Neuronal stem cell (in vitro differentiated cells): ENCODE data around the gene KIF24.

Experiments
- DNase-seq: peaks from one replicate; pipeline ENCODE4 v3.0.0-alpha.2; 2013; ENCODE audit warnings: low spot score
- H2AFZ ChIP-seq: one replicate; pipeline ENCODE4 v1.6.1; 2013; ENCODE audit warnings: mild to moderate bottlenecking, low read length, inconsistent platforms
- H2AK5ac ChIP-seq: 2 replicates; pipeline ENCODE4 v1.6.1; 2013; ENCODE audit warnings: low read depth, mild to moderate bottlenecking, inconsistent platforms, low read length, moderate library complexity, mixed read lengths
- H2BK120ac ChIP-seq: 2 replicates; pipeline ENCODE4 v1.6.1; 2013; ENCODE audit warnings: low read depth, mild to moderate bottlenecking, inconsistent platforms, low read length, moderate library complexity, mixed read lengths
- H2BK12ac ChIP-seq: one replicate; pipeline ENCODE4 v1.6.1; 2013; ENCODE audit warnings: low read length, inconsistent platforms
- H2BK15ac ChIP-seq: 2 replicates; pipeline ENCODE4 v1.6.1; 2013; ENCODE audit warnings: mild to moderate bottlenecking, low read length, inconsistent platforms, mixed read lengths
- H2BK5ac ChIP-seq: one replicate; pipeline ENCODE4 v1.6.1; 2013; ENCODE audit warnings: inconsistent platforms, mild to moderate bottlenecking, low read length, moderate library complexity
- H3K14ac ChIP-seq: one replicate; pipeline ENCODE4 v1.6.1; 2013; ENCODE audit warnings: low read length, inconsistent platforms
- H3K18ac ChIP-seq: 2 replicates; pipeline ENCODE4 v1.6.1; 2013; ENCODE audit warnings: low read length, inconsistent platforms
- H3K23ac ChIP-seq: 2 replicates; pipeline ENCODE4 v1.6.1; 2013; ENCODE audit warnings: low read depth, mild to moderate bottlenecking, mixed read lengths, low read length, inconsistent platforms; ENCODE audit not compliant: poor library complexity
- H3K27ac ChIP-seq: replicated peaks from 3 replicates; pipeline ENCODE4 v1.5.1; 2013; ENCODE audit warnings: low read length, inconsistent platforms
- H3K27me3 ChIP-seq, 3 experiments: 2 replicates each; pipeline ENCODE4 v1.6.1; 2013; ENCODE audit warnings: low read length in 3 of 3, mild to moderate bottlenecking in 2 of 3, inconsistent platforms in 1 of 3, low read depth in 1 of 3, mixed read lengths in 1 of 3, moderate library complexity in 1 of 3; ENCODE audit not compliant: control insufficient read depth in 3 of 3, insufficient read depth in 3 of 3
- H3K36me3 ChIP-seq, 2 donors: replicated peaks in 1 of 2; 2 replicates each; pipeline ENCODE4 v1.6.1; 2013; ENCODE audit warnings: low read length in 2 of 2; ENCODE audit not compliant: control insufficient read depth in 2 of 2, insufficient read depth in 2 of 2
- H3K4ac ChIP-seq: 2 replicates; pipeline ENCODE4 v1.6.1; 2013; ENCODE audit warnings: inconsistent platforms, mild to moderate bottlenecking, low read length, moderate library complexity
- H3K4me1 ChIP-seq, 2 donors: 1 replicate in 1 of 2; 2 replicates in 1 of 2; pipeline ENCODE4 v1.6.1; 2013; ENCODE audit warnings: low read length in 2 of 2, low read depth in 1 of 2; ENCODE audit not compliant: control insufficient read depth in 2 of 2, insufficient read depth in 1 of 2
- H3K4me2 ChIP-seq: one replicate; pipeline ENCODE4 v1.6.1; 2013; ENCODE audit warnings: mild to moderate bottlenecking, low read length, inconsistent platforms; ENCODE audit not compliant: insufficient read depth, poor library complexity, severe bottlenecking
- H3K4me3 ChIP-seq, 2 donors: 2 replicates each; pipeline ENCODE4 v1.5.1; 2013; ENCODE audit warnings: low read length in 2 of 2, mild to moderate bottlenecking in 2 of 2, inconsistent platforms in 1 of 2, moderate library complexity in 1 of 2
- H3K79me1 ChIP-seq: one replicate; pipeline ENCODE4 v1.6.1; 2013; ENCODE audit warnings: low read depth, mild to moderate bottlenecking, inconsistent platforms, low read length, moderate library complexity
- H3K9ac ChIP-seq: one replicate; pipeline ENCODE4 v1.6.1; 2013; ENCODE audit warnings: mild to moderate bottlenecking, low read depth, low read length, inconsistent platforms; ENCODE audit not compliant: poor library complexity
- H3K9me3 ChIP-seq, 2 donors: replicated peaks in 1 of 2; 2 replicates each; pipeline versions ENCODE3 to v1.6.1; 2013; ENCODE audit warnings: low read length in 2 of 2, mild to moderate bottlenecking in 2 of 2, inconsistent platforms in 1 of 2, low read depth in 1 of 2, mixed read lengths in 1 of 2, moderate library complexity in 1 of 2; ENCODE audit not compliant: control insufficient read depth in 2 of 2, insufficient read depth in 1 of 2
- H4K8ac ChIP-seq: one replicate; pipeline ENCODE4 v1.6.1; 2013; ENCODE audit warnings: low read depth, mild to moderate bottlenecking, inconsistent platforms, low read length, moderate library complexity
- H4K91ac ChIP-seq: one replicate; pipeline ENCODE4 v1.6.1; 2013; ENCODE audit warnings: low read length, low read depth, mild to moderate bottlenecking, inconsistent platforms; ENCODE audit not compliant: poor library complexity
- WGBS, 2 donors: extraction: QIAGEN DNeasy Blood & Tissue Kit; methylation state at CpG; one replicate each; pipeline ENCODE4 v1.1.7; 2013; ENCODE audit warnings: missing lambda C conversion rate in 2 of 2, mixed read lengths in 1 of 2; ENCODE audit not compliant: insufficient read length in 2 of 2, insufficient replicate concordance in 1 of 2; ENCODE audit errors: extremely low coverage in 2 of 2; 5-methylcytosine and 5-hydroxymethylcytosine counted together

The KIF24 gene

DNA sequence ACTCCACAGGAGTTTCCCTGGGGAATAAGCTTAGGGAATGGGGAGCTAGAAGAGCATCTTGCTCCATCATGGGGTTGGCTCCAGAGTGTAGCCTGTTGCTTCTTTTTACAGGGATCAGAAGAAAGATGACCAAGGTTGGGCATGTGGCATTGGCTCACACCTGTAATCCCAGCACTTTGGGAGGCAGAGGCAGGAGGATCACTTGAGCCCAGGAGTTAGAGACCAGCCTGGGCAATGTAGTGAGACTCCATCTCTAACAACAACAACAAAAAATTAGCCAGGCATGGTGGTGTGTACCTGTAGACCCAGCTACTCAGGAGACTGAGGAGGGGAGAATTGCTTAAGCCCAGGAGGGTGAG, 18.7 kb upstream of the KIF24 start:
- Histone ChIP-seq H3K79me1 (peaks cover 3% of the 10 kb centered on the region), H3K23ac (no peak overlapping the region), H3K14ac (no peak overlapping the region), H4K8ac (no peak overlapping the region), H2BK15ac (no peak overlapping the region), H2BK12ac (no peak overlapping the region), H3K27ac (no peak overlapping the region), H2BK5ac (no peak overlapping the region), H3K9me3 (no peaks in the 10 kb centered on the region), H2BK120ac (no peak overlapping the region), H3K36me3 (peaks cover 5 to 18% of the 10 kb centered on the region in 2 donors), H2AK5ac (no peak overlapping the region), H3K18ac (no peak overlapping the region), H3K4me1 (no peaks in the 10 kb centered on the region), H3K9ac (no peak overlapping the region), H3K27me3 (no peaks in the 10 kb centered on the region), H2AFZ (no peak overlapping the region), H3K4me2 (no peak overlapping the region), H3K4me3 (no peak overlapping the region), H3K4ac (no peak overlapping the region), H4K91ac (no peak overlapping the region)
- no peak for DNase-seq

DNA sequence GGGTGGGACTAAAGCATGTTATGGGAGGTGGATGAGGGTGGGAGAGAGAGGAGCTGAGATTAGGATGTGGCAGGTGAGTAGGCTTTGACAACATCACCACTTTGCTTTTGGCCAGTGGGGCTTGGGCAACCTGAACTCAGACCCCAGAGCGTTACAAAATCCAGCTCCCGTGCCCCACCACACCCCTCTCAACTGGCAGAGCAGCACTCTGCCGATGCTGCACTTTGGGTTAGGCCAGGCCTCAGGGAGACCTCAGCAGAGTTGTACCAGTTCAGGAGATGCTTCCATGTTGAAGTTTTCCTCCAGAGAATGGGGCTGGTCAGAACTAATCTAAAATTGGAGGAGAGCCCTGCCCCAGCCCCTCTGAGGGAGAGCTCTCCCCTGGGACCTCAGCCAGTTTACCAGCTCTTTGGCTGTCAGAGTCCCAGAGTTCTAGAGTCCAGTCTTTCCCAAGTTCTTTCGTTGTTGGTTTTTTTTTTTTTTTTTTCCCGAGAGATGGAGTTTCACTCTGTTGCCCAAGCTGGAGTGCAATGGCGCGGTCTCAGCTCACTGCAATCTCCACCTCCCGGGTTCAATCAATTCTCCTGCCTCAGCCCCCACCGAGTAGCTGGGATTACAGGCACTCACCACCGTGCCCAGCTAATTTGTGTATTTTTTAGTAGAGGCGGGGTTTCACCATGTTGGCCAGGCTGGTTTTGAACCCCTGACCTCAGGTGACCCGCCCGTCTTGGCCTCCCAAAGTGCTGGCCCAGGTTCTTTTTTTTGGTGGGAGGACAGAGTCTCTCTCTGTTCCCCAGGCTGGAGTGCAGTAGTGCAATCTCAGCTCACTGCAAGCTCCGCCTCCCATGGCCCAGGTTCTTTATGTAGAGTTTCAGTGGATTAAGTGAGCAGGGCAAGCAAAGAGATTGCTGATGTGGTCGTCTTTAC, 18.1 kb upstream of the KIF24 start:
- Histone ChIP-seq H3K36me3 (peaks cover 5 to 24% of the 10 kb centered on the region in 2 donors), H4K91ac (no peak overlapping the region), H2BK15ac (no peak overlapping the region), H2AFZ (no peak overlapping the region), H3K4me1 (no peaks in the 10 kb centered on the region), H4K8ac (no peak overlapping the region), H3K4me2 (no peak overlapping the region), H3K14ac (no peak overlapping the region), H2AK5ac (no peak overlapping the region), H3K4ac (no peak overlapping the region), H2BK120ac (no peak overlapping the region), H2BK5ac (peak overlapping the region; percentile 39), H3K27me3 (no peaks in the 10 kb centered on the region), H2BK12ac (peak overlapping the region; percentile 73), H3K79me1 (peaks cover 3% of the 10 kb centered on the region), H3K23ac (no peak overlapping the region), H3K9ac (peak overlapping the region; percentile 44), H3K9me3 (no peaks in the 10 kb centered on the region), H3K27ac (no peak overlapping the region), H3K18ac (no peak overlapping the region), H3K4me3 (no peak overlapping the region)
- DNase-seq, result no peak
- WGBS, 2 donors, result no CpG with 5 or more reads among the region's 15 CpGs

DNA sequence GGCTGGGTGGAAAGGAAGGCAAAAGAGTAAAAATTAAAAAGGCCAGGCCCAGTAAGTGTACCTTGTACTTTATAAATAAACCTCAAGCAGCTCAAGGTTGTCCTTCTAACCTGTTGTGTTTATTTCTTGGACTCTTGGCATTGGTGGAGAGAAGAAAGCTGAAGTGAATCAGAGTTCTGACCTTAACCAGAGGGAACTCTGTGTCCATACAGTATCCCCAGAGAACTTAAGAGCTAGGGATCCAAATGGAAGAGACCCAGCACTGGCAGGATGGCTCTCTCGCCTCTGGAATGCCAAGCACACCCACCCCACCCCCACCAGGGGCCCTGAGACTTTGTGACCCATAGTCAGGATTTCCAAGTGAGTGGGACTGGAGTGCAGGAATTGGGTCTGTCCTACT, 14.5 kb upstream of the KIF24 start:
- Histone ChIP-seq H3K18ac (no peak overlapping the region), H3K79me1 (peaks cover 3% of the 10 kb centered on the region), H2BK5ac (no peak overlapping the region), H3K4ac (no peak overlapping the region), H3K23ac (no peak overlapping the region), H3K9ac (no peak overlapping the region), H3K36me3 (peaks cover 14 to 55% of the 10 kb centered on the region in 2 donors), H2AFZ (no peak overlapping the region), H2BK12ac (no peak overlapping the region), H2BK15ac (no peak overlapping the region), H2BK120ac (no peak overlapping the region), H3K4me3 (no peak overlapping the region), H3K9me3 (no peaks in the 10 kb centered on the region), H4K8ac (no peak overlapping the region), H3K27me3 (no peaks in the 10 kb centered on the region), H3K27ac (no peak overlapping the region), H2AK5ac (no peak overlapping the region), H3K14ac (no peak overlapping the region), H3K4me1 (no peaks in the 10 kb centered on the region), H3K4me2 (no peak overlapping the region), H4K91ac (no peak overlapping the region)
- WGBS, 2 donors, result no CpG with 5 or more reads among the region's 1 CpG
- no peak for DNase-seq

DNA sequence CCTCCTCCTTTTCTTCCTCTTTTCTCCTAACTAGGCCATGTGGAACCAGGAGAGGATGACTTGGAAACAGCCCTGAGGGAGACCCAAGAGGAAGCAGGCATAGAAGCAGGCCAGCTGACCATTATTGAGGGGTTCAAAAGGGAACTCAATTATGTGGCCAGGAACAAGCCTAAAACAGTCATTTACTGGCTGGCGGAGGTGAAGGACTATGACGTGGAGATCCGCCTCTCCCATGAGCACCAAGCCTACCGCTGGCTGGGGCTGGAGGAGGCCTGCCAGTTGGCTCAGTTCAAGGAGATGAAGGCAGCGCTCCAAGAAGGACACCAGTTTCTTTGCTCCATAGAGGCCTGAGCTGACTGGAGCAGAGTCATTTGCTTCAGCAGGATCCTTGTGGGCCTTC, 14.0 kb upstream of the KIF24 start:
- H2AFZ ChIP-seq, result no peak overlapping the region
- no peak overlapping the region for H3K18ac ChIP-seq
- no peak for DNase-seq
- H3K9me3 ChIP-seq, result no peaks in the 10 kb centered on the region
- H2BK15ac ChIP-seq, result no peak overlapping the region
- H3K4me3 ChIP-seq, result no peak overlapping the region
- H3K14ac ChIP-seq, result no peak overlapping the region
- no peak overlapping the region for H2BK5ac ChIP-seq
- no peaks in the 10 kb centered on the region for H3K27me3 ChIP-seq
- no peak overlapping the region for H2BK12ac ChIP-seq
- H3K36me3 ChIP-seq, result peaks cover 16 to 60% of the 10 kb centered on the region in 2 donors
- H3K4ac ChIP-seq, result no peak overlapping the region
- no peak overlapping the region for H3K27ac ChIP-seq
- no peak overlapping the region for H4K8ac ChIP-seq
- H3K4me2 ChIP-seq, result no peak overlapping the region
- no peak overlapping the region for H2BK120ac ChIP-seq
- no CpG with 5 or more reads among the region's 5 CpGs for WGBS, 2 donors
- H4K91ac ChIP-seq, result no peak overlapping the region
- no peak overlapping the region for H2AK5ac ChIP-seq
- H3K4me1 ChIP-seq, result no peaks in the 10 kb centered on the region
- no peak overlapping the region for H3K23ac ChIP-seq
- H3K9ac ChIP-seq, result no peak overlapping the region
- H3K79me1 ChIP-seq, result peaks cover 3% of the 10 kb centered on the region
